ENCODE results near the gene ZNF652.

DNA sequence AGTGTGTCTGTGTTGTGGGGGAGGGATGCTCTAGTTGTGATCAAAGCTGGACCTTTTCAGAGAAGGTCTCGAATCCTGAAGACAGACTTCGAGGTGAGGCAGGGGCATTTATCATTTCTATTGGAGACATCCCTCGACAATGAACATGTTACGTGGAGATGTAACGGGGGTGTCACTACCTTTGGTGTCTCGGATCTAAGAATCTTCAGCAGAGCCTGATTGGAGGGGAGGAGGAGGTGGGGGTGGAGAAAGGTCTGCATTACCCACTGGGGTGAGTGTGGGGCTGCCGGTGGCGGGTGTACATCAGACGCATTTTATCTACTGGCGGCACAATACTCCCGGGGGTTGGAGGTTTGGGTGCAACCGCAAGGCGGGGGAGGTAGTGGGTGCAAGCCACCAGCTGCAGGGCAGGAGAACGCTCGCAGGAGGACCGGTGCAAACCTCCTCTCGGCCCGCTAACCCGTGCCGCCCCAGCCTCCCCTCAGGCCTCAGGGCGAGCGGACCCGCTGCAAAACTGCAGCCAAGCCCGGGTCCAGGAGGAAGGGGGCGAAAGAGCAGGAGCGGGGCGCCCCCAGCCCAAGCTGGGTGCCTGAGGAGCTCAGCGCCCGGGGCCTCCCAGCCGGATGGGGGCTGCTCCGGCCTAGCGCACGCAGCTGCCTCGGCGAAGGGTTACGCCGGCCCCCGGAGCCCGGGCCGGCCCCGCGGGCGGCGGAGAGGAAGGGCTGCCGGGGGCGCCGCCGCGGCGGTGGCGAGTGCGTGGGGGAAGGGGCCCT is 735 bp downstream of the ZNF652 start:
- TF ChIP-seq, protein P1, sequence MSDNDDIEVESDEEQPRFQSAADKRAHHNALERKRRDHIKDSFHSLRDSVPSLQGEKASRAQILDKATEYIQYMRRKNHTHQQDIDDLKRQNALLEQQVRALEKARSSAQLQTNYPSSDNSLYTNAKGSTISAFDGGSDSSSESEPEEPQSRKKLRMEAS (IDR thresholded peaks at IDR 0.05), result no peak
- no peak for TF ChIP-seq RAD21 (IDR thresholded peaks at IDR 0.05; ENCODE audit: low read depth)
